ENCODE data around the gene NDUFS7.
A peak's percentile ranks its signal among the peaks of the same experiment; 100 is the strongest.

The NDUFS7 gene

GRCh38 chr19:1383312-1384084 is at the start of gene NDUFS7:
NDUFS7 (plus strand) TSS chr19:1383907; CDS start chr19:1383927, 20 bp downstream.
- TF ChIP-seq CTCF (IDR thresholded peaks at IDR 0.05; ENCODE audit: insufficient read depth, low read length, poor library complexity, severe bottlenecking), result no peak
- peak within 1 kb of the TSS; percentile 94 for H3K4me3 ChIP-seq (replicated peaks; ENCODE audit: low read depth, low read length)
- H3K27me3 ChIP-seq (replicated peaks; ENCODE audit: control insufficient read depth, insufficient read depth, low read length), result no peaks in the 10 kb centered on the region
- peaks cover 5% of the 10 kb centered on the region for H3K36me3 ChIP-seq (ENCODE audit: control insufficient read depth, insufficient read depth, low read length)
- peak; percentile 95 for DNase-seq (ENCODE audit: extremely low read depth, insufficient read length)

- Histone ChIP-seq H3K36me3 (ENCODE audit: control insufficient read depth, insufficient read depth, low read length) (no peaks in the 10 kb centered on the region), H3K27me3 (replicated peaks; ENCODE audit: control insufficient read depth, insufficient read depth, low read length) (no peaks in the 10 kb centered on the region), H3K4me3 (replicated peaks; ENCODE audit: low read depth, low read length) (peak overlapping the region; percentile 23; the same call in 1 of the 2 replicates)
- no peak for TF ChIP-seq CTCF (IDR thresholded peaks at IDR 0.05; ENCODE audit: insufficient read depth, low read length, poor library complexity, severe bottlenecking)
- peak; percentile 64 for DNase-seq (ENCODE audit: extremely low read depth, insufficient read length)
Measured at GRCh38 chr19:1336079-1336684, 47.5 kb upstream of the NDUFS7 start.

DNA sequence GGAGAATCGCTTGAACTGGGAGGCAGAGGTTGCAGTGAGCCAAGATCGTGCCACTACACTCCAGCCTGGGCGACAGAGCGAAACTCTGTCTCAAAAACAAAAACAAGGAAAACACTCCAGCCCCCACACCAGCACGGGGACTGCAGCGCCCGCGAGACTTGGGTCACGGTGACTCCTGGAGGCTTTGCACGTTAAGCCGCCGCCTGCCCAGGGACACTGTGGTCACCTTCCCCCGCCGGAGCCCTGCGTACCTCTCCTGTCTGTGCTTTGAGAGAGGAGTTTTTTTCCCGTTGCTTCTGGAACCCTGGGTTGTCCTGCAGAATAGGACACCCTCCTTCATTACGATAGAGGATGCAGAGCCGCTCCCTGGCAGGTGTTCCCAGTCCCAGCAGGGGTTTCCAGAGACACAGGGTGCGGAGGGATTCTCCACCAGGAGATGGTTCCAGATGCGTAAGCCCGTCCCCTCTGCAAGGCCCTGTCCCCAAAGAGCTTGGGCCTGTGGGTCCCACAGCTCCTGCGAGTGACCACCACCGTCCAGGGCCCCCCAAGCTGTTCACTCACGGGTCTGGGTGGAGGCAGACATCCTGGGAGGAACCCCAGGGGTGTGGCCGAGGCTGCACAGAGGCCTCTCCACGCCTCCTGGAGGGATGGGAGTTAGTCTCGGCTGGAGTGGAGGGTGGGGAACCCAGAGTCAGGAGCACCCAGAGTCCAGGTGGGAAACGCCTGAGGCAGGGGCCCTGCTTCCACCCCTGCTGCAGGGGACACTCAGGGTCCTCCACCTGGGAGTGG is 42.8 kb upstream of the NDUFS7 start:
- DNase-seq (ENCODE audit: extremely low read depth, insufficient read length), result no peak
- H3K36me3 ChIP-seq (ENCODE audit: control insufficient read depth, insufficient read depth, low read length), result no peaks in the 10 kb centered on the region
- no peak for TF ChIP-seq CTCF (IDR thresholded peaks at IDR 0.05; ENCODE audit: insufficient read depth, low read length, poor library complexity, severe bottlenecking)
- H3K27me3 ChIP-seq (replicated peaks; ENCODE audit: control insufficient read depth, insufficient read depth, low read length), result no peaks in the 10 kb centered on the region
- H3K4me3 ChIP-seq (replicated peaks; ENCODE audit: low read depth, low read length), result no peak overlapping the region

DNA sequence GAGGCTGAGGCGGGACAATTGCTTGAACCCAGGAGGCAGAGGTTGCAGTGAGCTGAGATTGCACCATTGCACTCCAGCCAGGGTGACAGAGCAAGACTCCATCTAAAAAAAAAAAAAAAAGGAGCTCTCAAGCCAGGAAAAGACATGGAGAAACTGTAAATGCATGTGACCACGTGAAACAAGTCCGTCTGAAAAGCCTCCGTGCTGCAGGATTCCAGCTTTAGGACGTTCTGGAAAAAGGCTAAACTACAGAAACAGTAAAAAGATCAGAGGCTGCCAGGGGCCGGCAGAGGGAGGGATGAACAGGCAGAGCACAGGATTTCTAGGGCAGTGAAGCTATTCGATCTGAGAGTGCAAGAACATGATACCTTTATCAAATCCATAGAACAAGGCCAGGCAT is 40.7 kb upstream of the NDUFS7 start:
- no peak for TF ChIP-seq CTCF (IDR thresholded peaks at IDR 0.05; ENCODE audit: insufficient read depth, low read length, poor library complexity, severe bottlenecking)
- Histone ChIP-seq H3K36me3 (ENCODE audit: control insufficient read depth, insufficient read depth, low read length) (no peaks in the 10 kb centered on the region), H3K27me3 (replicated peaks; ENCODE audit: control insufficient read depth, insufficient read depth, low read length) (no peaks in the 10 kb centered on the region), H3K4me3 (replicated peaks; ENCODE audit: low read depth, low read length) (no peak overlapping the region)
- DNase-seq (ENCODE audit: extremely low read depth, insufficient read length), result no peak

GRCh38 chr19:1349211-1349610 is 34.5 kb upstream of the NDUFS7 start:
- Histone ChIP-seq H3K4me3 (replicated peaks; ENCODE audit: low read depth, low read length) (no peak overlapping the region), H3K36me3 (ENCODE audit: control insufficient read depth, insufficient read depth, low read length) (no peaks in the 10 kb centered on the region)
- TF ChIP-seq CTCF (IDR thresholded peaks at IDR 0.05; ENCODE audit: insufficient read depth, low read length, poor library complexity, severe bottlenecking), result no peak

More at GRCh38 chr19:1349211-1349610, 34.5 kb upstream of the NDUFS7 start:
- no peak for DNase-seq (ENCODE audit: extremely low read depth, insufficient read length)
- no peaks in the 10 kb centered on the region for H3K27me3 ChIP-seq (replicated peaks; ENCODE audit: control insufficient read depth, insufficient read depth, low read length)

Data from GM06990 (cell line).